NCI-H146 treated with DMSO at 0.1 percent for 48 hours (cell line): ENCODE measurements around the gene LACTB.

Experiments
- DNase-seq: peaks from one replicate; lab custom pipeline; 2025; ENCODE audit not compliant: unreplicated experiment; lab: John Stamatoyannopoulos, UW

Gene LACTB

DNA sequence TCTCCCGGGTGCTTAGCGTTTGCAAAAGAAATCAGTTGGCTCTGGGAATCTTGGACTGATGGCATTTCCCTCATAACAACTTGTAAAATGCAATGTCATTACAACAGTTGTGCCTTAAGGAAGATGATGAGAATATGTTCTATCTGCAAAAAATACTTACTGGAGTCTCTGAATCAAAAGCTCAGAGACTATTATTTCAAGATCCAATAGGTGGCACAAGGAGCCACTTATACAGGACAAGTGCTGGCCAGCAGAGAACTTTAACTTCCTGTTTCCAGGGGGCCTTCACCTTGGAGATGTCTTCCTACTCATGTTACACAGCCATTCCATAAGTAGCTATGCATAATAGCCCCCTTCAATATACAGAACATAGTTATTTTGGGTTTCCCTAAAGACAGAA is 44.6 kb downstream of the LACTB start:
- no peak for DNase-seq

DNA sequence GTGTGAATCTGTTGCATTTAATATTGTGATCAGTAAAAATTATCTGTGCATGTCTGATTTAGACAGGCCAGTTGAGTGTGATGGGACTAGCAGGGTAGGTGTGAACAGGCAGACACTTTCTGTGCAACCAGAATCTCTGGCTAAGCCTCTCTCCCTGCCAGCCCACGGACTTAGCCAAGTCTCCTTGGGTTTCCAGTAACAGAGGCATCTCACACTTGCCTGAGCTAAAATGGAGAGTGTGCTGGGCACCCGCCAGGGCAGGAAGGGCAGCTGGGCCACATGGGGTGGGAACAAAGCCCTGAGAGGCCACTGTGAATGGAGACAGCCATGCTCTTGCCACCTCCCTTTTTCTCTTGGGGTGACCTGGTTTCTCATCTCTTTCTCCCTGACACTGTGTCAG is 48.1 kb downstream of the LACTB start:
- DNase-seq = no peak

DNA sequence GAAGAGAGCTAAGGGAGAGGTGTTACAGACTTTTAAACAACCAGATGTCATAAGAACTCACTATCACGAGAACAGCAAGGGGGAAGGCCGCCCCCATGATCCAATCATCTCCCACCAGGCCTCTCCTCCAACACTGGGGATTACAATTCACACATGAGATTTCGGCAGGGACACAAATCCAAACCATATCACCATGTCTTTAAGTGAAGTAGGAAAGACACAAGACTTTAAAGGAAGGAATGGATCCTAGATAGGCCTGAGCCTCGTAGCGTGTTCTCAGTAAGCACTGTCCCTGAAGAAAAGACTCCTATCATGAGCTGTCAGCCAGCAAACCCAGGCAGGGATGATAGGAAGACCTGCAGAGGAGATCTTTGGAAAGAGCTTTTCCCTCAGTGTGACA is 50.7 kb downstream of the LACTB start:
- no peak for DNase-seq

DNA sequence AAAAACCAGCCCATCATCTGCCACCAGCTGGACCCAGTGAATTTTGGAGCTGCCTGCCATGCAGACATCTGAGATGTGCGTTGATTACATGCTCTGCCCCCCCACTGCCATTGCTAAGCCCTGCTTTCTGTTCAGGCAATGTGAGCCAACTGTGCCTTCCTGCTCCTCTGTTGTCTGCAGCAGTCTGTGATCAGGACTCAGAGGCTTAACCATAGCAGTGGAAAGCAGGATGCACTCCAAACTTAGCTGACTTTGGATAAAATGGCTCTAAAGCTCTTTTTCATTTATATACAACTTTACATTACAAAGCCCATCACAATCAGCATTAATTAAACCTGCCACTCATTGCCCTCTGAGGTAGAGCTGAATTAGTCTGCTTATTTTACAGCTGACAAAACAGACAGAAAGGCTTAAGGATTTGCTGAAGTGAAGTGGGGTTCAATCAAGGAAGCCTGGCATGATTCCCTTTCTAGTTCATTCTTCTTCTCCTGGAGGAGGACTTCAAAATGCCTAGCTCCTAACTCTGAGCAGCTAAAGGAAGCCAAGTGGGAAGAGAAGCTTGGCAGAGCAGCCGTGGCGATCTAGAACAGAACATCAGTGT is 51.3 kb downstream of the LACTB start:
- no peak for DNase-seq

DNA sequence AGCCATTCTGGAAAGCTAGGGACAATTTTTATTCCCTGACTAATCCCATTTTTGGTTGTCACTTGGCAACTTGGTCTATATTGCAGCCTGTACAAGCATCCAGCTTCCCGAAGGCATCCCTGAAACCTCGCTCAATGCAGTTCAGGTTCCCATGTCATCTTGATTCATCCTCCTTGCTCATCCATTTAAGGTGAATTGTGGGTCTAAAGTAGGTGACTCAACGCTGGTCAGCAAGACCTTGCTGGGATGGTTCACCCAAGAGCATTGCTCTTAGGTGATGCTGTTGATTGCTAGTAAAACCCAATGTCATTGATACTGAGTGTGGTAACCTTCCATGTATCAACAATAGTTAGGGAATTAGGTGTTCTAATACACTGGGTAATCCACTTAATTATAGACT is 54.6 kb downstream of the LACTB start:
- no peak for DNase-seq

DNA sequence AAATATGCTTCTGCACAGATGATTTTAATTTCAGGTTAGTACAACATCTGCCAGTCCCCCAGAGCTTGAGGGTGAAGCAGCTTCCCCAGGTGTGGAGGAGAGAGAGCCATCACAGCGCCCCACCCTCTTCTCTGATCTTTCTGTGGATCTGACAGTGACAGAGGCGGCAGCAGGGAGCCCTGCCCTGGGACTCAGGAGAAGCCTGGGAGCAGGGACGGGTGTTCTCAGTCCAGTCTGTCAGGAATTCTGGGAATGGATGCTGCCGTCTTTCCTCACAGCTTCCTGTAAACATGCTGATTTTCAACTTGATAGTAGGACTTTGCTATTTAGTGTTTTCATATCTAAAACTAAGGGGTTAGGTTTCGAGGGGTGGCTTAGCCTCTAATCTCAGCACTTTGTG is 56.4 kb downstream of the LACTB start:
- peak; percentile 53 for DNase-seq

DNA sequence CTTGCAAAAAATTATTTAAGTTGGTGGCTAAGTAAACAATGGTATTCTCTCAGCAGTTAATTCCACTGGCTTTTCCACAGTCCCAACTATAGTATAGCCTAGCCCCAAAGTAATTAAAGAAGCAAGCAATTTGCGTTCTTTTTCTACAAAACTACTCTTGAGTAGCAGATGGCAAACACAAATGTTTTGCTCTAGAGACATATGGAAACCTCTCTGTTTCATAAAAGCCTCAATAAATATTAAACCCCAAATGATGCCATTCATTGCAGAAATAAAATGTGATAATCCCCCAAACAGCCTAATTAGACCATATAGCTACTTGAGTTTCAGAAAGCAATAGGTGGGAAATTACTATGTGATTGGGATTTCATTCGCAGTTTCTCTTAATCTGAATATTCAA is 59.1 kb downstream of the LACTB start:
- no peak for DNase-seq

DNA sequence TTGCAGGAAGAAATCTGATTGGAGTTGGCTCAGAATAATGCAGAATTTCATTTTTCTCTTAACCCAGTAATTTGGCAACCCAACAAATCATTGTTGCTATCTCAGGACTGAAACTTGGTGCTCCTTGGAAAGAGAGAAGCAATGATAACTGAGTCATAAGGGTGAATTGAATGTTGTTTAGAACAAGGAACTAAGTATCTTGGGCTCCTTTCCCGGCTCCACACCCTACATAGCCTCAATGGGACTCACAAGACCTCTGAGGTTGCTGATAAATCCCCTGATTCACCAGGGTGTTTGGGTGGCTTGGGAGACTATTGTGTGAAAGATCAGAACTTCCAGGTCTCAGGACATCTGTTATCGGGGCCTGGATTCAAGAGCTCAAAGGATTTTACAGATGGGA is 60.0 kb downstream of the LACTB start:
- no peak for DNase-seq

DNA sequence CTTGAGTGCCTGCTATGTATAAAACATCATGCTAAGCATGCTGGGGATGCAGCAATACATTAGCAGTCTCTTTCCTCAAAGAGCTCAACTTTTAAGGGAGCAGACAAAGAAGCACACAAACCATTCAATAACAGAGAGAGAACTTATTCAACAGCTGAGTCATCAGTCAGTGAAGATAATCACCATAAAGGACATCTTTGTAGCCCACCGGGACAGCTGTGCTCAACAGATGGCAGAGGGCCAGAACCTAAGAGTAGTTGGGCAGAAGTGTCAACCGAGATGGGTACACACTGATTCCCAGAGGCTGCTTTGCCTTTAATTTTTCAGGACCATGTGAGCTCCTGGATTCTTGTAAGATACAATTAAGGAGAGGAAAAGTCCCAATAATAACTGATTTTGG is 63.5 kb downstream of the LACTB start:
- DNase-seq = no peak

DNA sequence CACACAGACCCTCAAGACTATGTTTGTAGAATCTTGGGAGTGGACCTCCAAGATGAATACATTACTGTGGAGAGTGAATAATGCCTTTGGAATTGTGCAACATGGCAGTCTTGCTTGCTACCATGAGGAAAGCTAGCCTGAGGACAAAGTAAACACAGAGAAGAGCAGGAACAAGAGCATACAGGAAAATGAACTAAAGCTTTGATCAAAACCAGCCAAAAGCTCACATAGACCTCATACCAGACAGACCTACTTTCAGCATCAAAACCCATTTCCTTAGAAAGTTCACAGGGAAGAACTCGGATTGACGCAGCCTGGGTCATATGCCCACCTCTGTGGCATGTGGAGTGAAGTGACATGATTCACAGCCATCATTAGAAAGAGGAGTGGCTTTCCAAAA is 64.4 kb downstream of the LACTB start:
- DNase-seq = no peak

DNA sequence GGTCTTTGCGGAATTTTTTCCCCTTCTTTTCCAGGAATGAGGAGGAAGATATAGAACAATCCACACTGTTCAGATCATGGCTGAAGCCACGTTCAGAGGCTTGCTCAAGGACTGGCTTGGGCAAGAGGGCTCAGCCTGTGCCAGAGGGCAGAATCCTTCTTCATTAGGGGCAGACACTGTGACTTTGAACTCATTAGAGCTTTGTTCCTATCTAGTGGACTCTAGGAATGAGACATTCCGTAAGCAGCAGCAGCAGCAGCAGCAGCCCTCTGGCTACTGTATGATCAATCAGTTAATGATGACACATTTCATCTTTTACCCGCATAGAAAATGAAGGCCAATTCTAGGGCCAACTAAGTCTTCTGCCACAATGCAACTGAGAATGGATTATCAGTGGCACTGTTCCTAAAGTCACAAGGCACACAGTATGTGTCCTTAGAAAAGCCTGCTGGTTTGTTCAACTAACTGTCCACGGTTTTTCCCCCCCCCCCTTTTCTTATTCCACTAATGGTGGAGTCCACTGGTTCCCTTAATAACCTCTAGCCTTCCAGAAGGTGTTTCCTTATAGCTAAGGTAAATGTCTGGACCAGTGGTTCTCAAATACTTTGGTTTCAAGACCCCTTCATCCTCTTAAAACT is 66.0 kb downstream of the LACTB start:
- DNase-seq = no peak

DNA sequence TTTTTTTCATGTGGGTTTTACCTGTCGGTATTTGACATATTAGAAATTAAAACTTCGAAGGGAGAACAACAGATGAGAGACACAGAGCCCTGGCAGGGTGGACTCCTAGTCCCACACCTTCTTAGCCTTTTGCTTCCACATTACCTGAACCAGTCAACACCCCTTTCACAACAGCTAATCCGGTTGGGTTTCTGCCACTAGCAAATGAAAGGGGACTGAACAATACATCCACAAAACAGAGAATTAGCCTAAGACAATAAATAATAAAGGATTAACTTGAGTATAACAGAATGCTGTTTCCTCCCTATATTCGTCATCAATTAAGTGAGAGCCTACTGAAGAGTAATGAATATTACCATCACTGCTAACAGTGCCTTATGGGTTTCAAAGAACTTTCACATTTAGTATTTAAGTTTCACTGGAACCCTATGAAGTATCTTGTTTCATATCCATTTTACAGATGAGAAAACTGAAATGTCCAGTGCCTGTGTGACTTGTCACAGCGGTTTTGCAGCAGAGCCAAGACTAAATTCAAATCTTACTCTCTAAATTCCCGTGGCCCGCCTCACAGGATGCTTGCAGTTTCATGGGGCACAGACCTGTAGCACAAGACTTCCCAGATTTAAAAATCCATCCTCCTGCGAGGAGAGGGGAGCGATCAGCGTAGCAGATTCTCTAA is 66.7 kb downstream of the LACTB start:
- no peak for DNase-seq

DNA sequence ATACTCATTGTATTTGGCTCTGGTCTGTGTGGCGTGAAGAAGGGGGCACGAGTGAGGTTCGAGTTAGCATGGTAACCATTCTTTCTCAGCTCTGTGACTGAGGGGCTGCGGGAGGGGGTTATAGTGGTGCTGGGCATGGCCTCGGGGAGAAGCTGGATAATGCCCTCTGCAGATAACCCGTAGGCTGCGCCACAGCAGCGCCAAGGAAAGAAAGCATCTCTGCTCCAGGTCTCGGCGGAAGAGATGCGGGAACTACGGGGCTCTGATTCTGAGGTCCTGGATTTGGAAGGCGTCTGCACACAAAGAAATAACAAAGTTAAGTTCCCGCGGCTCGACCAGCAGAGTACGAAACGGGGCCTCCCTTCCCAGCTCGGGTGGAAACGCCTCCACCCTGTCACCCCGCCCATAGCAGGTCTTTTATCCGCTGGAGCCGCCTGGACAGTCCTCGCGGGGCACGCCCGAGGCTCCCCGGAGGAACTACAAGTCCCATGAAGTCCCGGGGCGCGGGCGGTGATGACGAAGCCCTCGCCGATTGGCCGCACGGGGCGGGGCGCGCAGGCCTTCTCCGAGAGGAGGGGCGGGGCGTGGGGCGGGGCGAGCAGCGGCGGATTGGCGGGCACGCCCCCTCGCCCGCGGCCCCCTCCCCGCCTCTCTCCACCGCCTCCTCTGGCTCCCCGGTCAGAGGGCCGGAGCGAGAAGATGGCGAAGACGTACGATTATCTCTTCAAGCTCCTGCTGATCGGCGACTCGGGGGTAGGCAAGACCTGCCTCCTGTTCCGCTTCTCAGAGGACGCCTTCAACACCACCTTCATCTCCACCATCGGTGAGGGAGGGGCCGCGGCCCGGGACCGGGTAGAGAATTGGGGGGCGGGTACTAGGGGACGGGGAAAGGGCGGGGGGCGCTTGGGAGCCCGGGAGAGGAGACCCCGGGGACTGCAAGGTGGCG is 67.5 kb downstream of the LACTB start, which contains the start of gene RAB8B:
TSS of gene RAB8B (plus strand) at position 681 of the 946 bp plus-strand sequence. CDS start at position 700, 19 bp downstream.
- DNase-seq = peak; percentile 84

DNA sequence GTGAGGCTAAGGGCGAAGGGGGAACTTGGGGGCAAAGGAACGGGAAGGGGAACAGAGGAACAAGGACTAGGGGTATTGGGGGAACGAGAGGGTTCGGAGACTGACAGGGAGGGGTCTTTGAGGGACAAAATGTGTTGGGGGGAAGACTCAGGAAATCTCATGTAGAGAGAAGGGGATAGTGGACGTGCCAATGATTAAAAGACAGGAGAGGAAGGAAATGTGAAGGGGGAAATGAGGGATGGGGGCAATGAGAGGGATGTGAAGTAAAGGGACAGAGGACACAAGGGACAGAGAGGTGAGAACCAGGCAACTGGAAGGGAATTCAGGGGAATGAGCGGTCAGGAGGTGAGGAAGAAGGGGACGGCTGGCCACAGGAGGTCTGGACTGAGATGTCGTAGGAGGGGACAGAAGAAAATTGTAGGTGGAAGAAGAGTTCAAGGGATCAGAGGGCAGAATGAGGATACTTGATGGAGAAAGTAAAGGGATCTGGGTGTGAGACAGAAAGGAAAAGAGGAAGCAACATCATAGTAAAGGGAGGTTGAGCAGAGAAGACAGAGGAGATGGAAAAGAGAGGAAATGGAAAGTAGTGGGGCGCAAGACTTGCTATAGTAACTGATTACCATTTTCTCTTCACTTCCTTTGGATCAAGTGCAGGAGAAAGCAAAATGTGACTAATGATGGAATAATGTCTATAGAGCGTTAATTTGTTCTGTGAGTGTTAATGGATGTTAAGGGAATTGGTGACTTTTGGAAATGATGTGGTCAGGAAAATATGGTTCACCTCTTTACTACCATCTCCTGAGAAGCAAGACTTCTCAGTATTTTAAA is 68.5 kb downstream of the LACTB start:
- DNase-seq = no peak

DNA sequence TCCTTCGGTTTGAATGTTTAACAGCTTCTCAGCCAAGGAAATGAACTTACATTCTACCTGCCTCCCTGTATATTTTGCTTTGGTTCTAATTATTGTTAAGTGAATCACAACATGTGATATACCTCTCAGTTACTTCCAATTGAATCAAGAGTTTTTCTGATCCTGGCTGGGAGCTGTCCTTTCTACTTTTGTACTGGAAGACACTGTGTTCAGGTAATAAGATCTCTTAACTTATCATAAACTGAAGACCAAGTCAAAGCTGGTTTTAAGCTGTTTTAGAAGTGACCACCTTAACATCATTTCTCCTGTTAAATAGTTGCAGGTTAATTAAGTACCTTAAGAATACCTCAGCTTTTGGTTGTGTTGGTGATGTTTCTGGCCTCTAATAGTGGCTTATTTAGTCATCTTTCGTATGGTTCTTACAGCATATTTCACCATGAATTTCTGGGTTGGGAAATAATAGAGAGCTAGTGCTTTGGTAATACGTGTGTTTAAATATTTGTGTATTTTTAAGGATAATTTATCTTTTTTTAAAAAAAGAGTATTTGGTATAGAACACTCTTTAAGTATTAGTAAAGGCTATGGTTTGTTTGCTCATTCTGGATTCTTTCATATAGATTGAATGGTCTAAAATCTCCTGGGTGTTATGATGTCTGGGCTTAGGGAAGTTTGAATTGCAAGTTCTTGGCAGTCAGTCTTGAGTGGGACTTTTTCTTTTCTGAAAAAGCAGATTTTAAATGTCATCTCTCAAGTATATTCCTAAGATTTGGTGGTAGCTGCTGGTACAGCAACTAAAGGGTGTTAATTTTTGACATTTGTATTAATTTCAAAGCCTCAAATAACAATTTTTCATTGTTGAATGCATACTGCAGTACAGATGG is 69.3 kb downstream of the LACTB start:
- no peak for DNase-seq
